GM15510 (cell line): Measurements from ENCODE around the gene RAI2.

Experiments used
- POLR2A ChIP-seq: IDR thresholded peaks from 3 replicates; pipeline ENCODE4 v1.6.1; 2011; ENCODE audit warnings: borderline replicate concordance; ENCODE audit not compliant: insufficient read length; ENCODE audit errors: extremely low read depth

The RAI2 gene

DNA sequence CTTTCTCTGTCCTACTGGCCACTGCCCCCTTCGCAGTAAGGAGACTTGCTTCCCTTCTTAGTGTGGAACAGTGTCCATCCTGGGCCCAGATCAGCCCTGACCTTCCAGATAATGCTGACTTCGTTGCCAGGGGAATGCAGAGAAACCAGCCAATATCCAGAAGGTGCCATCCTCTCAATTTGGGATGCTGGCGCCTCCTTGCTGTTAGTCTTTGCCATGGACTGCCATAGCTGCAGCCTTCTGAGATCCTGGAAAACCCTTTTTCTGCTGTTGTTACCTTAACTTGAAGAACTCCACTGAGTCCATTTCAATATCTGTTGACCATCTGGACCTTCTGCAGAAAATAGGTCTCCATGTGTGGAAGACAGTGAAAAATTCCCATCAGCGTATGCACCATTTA, 21.8 kb downstream of the RAI2 start:
- no peak for TF ChIP-seq POLR2A

DNA sequence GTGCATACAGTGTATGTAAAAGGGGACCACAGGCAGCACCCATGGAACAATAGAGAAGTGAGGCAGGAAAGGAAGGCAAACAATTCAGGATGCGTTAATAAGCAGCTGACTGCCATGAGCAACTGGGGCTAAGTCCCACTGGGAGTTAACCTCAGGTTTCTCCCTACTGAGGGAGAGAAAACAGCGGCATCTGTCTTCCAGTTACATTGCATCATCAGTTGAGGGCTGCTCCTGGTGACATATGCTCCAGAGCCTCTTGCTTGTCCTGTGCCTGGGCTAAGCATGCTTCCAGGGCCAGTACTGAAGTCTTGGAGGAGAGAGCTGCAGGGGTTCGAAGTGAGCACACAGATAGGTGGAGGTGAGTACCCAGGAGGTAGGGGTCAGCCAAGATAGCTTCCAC, 24.3 kb downstream of the RAI2 start:
- TF ChIP-seq POLR2A, result no peak

DNA sequence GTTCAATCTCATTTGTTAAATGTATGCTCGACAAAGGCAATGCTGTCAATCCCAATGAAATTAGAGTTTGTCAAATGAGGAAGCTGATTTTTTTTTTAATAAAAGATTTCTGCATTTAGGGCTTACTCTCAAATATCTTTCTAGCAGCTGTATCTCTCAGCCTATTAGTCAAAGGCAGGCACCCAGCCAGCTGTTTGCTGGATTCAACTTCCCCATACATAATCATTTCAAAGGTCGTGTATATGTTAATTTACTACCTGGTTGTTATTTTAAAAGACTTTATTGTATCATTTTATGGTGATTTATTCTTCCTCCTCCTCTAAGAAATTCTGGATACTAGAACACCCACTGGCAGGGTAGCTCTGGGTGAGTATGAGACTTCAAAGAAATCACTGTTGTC, 27.1 kb downstream of the RAI2 start:
- no peak for TF ChIP-seq POLR2A

DNA sequence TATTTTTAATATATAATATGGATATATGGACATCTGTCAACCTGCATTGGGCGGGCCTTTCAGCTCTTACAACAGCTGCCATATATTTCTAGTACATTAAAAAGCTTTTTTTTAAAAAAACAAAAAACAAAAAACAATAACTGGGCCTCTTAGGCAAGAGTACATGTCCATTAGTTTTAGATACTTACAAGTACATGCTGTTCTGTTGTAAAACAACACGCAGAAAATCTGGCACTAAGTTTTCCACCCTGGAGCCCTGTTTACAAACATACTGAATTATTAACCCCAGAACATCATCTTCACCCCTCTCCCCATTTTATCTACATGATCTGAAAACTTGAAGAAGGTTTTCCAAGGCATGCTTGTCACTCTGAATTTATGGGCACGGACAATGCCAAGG, 29.8 kb downstream of the RAI2 start:
- TF ChIP-seq POLR2A, result no peak

DNA sequence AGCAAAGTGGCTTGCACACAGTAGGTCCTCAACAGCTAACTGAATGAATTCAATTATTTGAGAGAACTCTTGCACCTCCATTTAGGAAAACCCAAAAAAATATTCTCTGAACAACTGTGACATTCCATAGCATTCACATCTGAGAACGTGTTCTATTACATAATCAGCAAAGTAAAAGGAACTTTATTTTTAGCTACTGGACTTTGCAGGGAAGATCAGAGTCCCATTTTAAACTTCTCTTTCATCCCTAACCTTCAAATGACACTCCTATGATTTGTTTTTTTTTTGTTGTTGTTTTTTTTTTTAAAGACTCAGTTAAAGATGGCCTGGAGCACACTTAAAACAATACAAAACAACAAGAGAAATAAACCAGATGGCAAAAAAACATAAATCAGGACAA, 30.9 kb downstream of the RAI2 start:
- TF ChIP-seq POLR2A, result no peak

DNA sequence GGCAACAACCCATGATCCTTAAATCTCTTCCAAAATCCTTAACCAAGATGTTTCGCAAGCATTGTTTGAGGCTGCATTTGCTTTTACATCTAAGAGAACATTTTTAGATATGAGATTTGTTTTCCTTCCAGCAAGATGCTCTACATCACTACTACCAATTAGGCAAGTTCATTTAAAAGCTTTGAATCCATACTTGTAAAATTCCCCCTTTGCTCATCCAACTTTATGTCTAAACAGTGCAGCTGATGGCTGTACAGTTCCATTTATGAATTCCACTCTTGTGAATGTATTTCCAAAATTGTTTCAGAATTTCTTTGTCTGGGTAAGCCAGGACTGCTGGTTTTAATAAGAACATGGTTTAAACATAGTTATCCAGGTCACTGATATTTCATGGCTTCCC, 31.5 kb downstream of the RAI2 start:
- TF ChIP-seq POLR2A, result no peak

DNA sequence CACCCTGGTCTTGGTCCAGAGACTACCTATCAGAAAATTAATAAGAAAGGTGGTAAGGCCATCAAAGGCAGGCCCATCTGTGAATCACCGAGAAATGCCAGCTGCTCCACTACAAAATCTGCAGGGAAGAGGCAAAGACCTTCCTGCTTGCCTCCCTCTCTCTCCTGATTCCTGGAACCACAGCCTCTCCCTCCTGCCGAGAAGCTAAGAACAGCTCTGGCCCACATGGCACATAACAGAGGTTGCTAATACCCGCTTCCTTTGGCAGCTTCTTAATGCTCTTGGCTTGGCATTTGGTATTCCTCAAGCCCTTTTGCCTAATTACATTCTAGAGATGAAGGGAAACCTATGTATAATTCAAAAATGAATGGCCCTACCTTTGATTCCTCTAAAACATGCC, 32.9 kb downstream of the RAI2 start:
- TF ChIP-seq POLR2A, result no peak

DNA sequence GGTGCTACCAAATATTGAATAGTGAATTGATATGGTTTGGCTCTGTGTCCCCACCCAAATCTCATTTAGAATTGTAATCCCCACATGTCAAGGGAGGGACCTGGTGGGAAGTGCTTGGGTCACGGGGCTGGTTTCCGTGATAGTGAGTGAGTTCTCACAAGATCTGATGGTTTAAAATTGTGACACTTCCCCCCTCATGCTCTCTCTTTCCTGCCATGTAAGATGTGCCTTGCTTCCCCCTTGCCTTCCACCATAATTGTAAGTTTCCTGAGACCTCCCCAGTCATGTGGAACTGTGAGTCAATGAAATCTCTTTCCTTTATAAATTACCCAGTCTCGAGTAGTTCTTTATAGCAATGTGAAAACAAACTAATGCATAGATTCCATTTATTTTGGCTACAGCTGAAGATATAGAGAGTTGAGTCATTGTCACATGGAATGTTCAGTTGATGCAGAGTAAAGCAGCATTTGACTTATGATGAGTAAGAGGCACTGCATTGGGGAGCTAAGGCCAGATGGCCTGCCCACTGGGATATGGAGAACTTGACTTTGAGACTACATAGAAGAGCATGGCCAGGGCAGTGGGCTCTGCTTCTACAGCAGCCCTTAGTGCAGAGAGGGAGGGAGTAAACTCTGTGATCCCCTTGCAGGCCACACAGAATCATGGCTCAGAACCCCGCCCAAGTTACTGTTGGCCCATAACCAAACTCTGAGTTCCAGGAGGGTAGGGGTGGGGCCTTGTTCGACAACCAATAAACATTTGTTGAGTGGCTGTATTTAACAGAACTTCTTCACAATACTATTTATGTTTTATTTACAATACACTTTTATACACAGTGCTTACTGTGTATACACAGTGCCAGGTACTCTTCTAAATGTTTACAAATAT, 34.2 kb downstream of the RAI2 start:
- TF ChIP-seq POLR2A, result no peak

DNA sequence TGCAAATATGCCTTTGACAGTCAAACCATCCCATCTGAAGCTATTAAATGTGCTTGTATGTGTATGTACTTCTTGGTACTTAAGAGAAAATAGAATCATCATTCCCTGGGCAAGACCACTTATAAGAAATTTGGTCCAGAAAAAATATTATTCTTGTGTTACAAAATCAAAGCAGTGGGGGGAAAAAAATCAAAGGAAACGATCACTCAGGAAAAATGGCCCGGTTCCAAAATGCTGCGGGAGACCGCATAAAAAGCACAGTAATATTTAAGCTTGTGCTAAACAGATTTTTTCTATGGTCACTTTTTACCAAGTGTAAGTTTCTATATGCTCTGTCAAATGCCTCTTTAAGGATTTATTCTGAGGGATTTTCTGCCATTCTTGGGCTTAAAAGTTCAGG, 36.1 kb downstream of the RAI2 start:
- TF ChIP-seq POLR2A, result no peak

DNA sequence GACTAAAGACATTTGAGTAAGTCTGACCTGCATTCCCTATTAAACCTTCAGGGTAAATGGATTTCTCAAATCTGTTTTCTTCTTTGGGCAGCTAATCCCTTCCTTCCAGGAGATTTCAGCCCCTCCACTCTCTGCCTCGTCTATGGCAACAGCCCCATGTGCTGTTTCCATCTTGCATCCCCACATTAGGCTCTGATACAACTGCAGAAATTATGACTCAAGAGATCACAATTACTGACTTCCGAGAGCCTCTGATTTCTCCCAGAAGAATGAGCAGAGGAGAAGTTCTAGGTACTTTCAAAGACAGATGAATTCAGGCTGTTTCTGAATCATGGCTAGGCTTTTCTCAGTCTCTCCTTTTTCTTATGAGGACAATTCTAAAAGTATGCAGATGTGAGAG, 38.7 kb downstream of the RAI2 start:
- TF ChIP-seq POLR2A, result no peak

DNA sequence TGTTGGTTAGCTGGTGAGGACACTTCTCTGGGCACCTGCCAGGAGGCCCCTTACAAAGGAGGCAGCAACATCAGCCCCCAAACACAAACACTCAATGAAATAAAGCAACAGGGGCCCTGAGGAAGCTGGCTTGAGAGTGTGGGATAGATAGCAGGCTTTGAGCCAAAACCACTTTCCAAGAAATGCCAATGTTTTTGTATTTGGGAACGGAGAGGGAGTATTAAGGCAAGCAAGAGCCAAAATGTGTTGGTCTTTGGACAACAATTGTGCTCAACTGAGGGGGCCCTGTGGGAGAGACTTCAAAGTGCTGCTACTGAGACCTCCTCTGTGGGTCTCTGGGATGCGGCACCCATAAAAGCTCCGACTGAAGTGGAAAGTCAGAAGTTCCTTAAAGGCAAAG, 41.0 kb downstream of the RAI2 start:
- TF ChIP-seq POLR2A, result no peak

DNA sequence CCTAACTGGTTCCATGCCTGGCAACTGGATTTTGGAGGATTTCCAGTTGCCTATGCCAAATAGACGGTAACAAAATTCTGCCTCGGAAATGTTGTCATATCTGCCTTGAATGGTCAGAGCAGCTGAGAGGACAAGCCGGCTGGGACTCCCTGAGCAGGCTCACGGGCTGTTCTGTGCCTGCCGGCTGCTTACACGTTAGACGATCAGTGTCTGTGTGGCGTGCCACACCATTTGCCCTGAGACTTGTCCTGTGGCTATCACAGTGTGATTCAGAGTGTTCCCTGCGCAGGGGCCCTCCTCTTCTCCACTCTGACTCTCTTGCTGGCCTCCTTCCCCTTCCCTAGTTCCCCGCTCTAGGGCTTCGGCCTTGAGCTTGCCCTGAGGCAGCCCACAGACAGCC, 42.4 kb downstream of the RAI2 start:
- no peak for TF ChIP-seq POLR2A

DNA sequence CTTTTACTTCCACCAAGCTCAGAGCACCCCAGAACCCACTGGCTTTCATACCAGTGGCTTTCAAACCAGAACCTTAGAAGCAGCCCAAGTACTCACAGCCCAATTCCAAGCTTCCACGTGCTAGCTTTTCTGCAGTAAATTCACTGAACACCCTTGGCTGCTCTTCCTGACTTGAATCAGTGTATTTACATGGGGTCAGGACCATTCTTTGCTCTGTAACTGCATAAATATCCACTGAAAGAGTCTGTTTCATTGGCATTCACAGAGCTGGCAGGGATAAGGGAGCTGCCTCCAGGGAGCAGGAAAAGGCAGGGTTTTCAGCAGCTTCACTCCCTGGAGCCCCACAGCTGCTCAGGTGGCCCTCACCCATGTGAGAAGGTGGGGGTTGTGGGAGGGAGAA, 43.8 kb downstream of the RAI2 start:
- TF ChIP-seq POLR2A, result no peak

DNA sequence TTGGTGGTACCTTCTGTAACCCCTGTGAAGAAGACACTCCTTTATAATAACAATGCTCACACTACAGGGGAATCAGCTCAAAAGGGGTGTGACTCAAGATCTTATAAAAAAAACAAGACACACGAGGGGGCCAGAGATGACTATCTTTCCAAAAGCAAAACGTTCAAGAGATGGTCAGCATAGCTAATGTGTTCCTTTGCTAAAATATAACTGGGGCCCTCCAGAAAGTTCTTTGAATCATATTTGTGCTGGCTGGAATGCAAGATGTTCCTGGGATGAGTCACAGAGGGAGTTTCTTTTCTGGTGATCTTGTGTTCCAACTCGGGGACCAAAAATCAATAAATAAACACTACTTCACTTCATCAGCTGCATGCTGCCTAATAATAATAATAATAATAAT, 46.5 kb downstream of the RAI2 start:
- TF ChIP-seq POLR2A, result no peak

DNA sequence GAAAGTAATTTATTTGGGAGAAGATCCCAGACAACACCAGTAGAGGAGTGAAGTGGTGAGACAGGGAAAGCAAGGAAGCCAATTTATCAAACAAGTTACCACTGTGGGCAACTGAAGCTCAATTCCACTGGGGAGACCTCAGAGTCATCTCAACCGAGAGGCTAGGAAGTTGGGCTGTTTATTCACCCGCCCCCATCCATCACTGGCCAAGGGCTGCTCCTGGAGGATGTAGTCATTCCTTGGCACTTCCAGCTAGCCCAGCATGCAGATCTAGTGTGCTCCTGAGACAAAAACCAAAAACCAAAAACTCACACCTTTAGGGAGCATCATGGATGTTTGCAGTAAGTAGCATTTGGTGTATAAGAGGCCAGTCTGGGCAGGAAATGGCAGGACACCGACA, 47.0 kb downstream of the RAI2 start:
- no peak for TF ChIP-seq POLR2A

DNA sequence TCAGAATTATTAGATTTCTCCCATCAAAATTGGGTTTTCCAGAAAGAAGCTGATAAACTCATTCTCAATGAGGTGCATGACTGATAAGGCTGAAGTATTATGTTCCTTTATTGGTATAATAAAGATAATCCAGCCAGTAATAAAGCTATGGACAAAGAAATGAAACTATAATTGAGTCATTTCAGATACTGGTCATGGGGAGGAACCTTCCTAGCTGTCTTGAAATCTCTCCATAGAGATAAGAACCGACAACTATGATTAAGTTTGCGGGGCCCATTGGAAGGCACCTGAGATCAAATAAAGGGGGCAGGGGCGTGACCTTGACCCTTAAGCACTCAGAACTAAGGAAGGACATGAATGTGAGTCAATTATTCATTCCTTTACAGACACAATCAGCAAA, 47.8 kb downstream of the RAI2 start:
- no peak for TF ChIP-seq POLR2A

DNA sequence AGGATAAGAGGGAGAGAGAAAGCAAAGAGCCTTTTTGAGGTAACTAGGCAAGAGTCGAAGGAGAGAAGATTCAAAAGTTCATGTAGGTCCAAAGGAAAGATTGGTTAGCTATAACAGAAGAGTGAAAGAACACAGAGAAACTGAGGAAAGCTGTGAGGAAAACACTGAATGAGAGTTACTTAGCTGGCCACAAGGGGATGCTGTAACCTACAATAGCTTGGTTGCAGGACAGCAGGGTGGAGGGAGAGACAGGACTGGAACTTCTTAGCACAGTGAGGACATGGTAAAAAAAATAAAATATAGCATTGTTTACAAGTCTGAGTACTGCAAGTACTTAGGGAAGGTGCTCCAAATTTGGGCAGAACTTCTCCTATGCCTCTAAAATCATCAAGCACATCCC, 48.3 kb downstream of the RAI2 start:
- TF ChIP-seq POLR2A, result no peak
